ENCODE measurements around the gene JUP.
"Not testable (repeated sequence)": the region's sequence is repeated elsewhere in the genome, so short reads cannot be mapped to it uniquely, and the experiment has no call there.

Gene JUP

GRCh38 chr17:41786227-41787020 is at the start of gene JUP:
TSS of gene JUP (minus strand) at chr17:41786711. CDS start at chr17:41771854, 14,857 bp downstream.
- peak; percentile 99 for FAIRE-seq

- FAIRE-seq: no peak
Measured at GRCh38 chr17:41835800-41836549, 49.5 kb upstream of the JUP start, which contains the start of gene NT5C3B. TSS of gene NT5C3B (minus strand) at chr17:41836232. CDS start at chr17:41836193, 39 bp downstream.

GRCh38 chr17:41835214-41835799 is 48.8 kb upstream of the JUP start:
- no peak for FAIRE-seq

- FAIRE-seq: not testable (repeated sequence)
Measured at GRCh38 chr17:41829961-41830360, 43.5 kb upstream of the JUP start.

GRCh38 chr17:41825175-41825845 is 38.8 kb upstream of the JUP start:
- FAIRE-seq: no peak

- no peak for FAIRE-seq
Measured at GRCh38 chr17:41824086-41824485, 37.6 kb upstream of the JUP start.

GRCh38 chr17:41823580-41823979 is 37.1 kb upstream of the JUP start:
- no peak for FAIRE-seq

- no peak for FAIRE-seq
Measured at GRCh38 chr17:41823141-41823524, 36.6 kb upstream of the JUP start.

- FAIRE-seq: no peak
Measured at GRCh38 chr17:41822216-41823140, 36.0 kb upstream of the JUP start.

GRCh38 chr17:41821776-41822175 is 35.3 kb upstream of the JUP start:
- no peak for FAIRE-seq

GRCh38 chr17:41818024-41818423 is 31.5 kb upstream of the JUP start:
- no peak for FAIRE-seq

GRCh38 chr17:41816637-41817320 is 30.3 kb upstream of the JUP start:
- no peak for FAIRE-seq

GRCh38 chr17:41814195-41814594 is 27.7 kb upstream of the JUP start:
- FAIRE-seq: no peak

- FAIRE-seq: no peak
Measured at GRCh38 chr17:41813699-41814124, 27.2 kb upstream of the JUP start.

GRCh38 chr17:41813152-41813680 is 26.7 kb upstream of the JUP start:
- no peak for FAIRE-seq

GRCh38 chr17:41812381-41813151 is 26.1 kb upstream of the JUP start, which contains the start of gene FKBP10:
TSS of gene FKBP10 (plus strand) at chr17:41813004. CDS start at chr17:41813035, 31 bp downstream.
- FAIRE-seq: peak; percentile 75

- no peak for FAIRE-seq
Measured at GRCh38 chr17:41811549-41812380, 25.3 kb upstream of the JUP start, which contains the start of gene P3H4. TSS of gene P3H4 (minus strand) at chr17:41811949. CDS start at chr17:41811915, 34 bp downstream.

GRCh38 chr17:41810659-41811548 is 24.4 kb upstream of the JUP start:
- no peak for FAIRE-seq
